OCI-LY1 (cell line): ENCODE measurements around the gene COL19A1.

ENCODE experiments used
- H2AFZ ChIP-seq: fragments of 200-600 bp; sonication (generic), shearing (Covaris generic); 2 replicates; pipeline ENCODE4 v1.6.0; 2014; ENCODE audit warnings: antibody characterized with exemption, mild to moderate bottlenecking, low read length
- H3F3A ChIP-seq: fragments of 200-600 bp; sonication (generic), shearing (Covaris generic); 2 replicates; pipeline ENCODE4 v1.6.0; 2014; ENCODE audit warnings: mild to moderate bottlenecking, antibody characterized with exemption, low read length, moderate library complexity; ENCODE audit not compliant: insufficient read depth
- H3K27ac ChIP-seq: fragments of 200-600 bp; sonication (generic); 2 replicates; pipeline ENCODE4 v1.5.1; 2014; ENCODE audit warnings: low read length, mixed run types, mild to moderate bottlenecking, low read depth; ENCODE audit not compliant: poor library complexity, severe bottlenecking
- H3K27me3 ChIP-seq: fragments of 200-600 bp; sonication (generic); 2 replicates; pipeline ENCODE4 v1.6.0; 2014; ENCODE audit warnings: antibody characterized with exemption, mild to moderate bottlenecking, low read length, moderate library complexity; ENCODE audit not compliant: insufficient read depth
- H3K36me3 ChIP-seq: fragments of 200-600 bp; sonication (generic); 2 replicates; pipeline ENCODE4 v1.6.1; 2014; ENCODE audit warnings: mild to moderate bottlenecking, antibody characterized with exemption, low read length, moderate library complexity, mixed read lengths; ENCODE audit not compliant: insufficient read depth
- H3K4me1 ChIP-seq: fragments of 200-600 bp; sonication (generic); 2 replicates; pipeline ENCODE4 v1.5.1; 2014; ENCODE audit warnings: mild to moderate bottlenecking, low read length, moderate library complexity; ENCODE audit not compliant: insufficient read depth, severe bottlenecking
- H3K4me2 ChIP-seq: fragments of 200-600 bp; sonication (generic), shearing (Covaris generic); 2 replicates; pipeline ENCODE4 v1.6.1; 2014; ENCODE audit warnings: low read length
- H3K4me3 ChIP-seq: fragments of 200-600 bp; sonication (generic); 2 replicates; pipeline ENCODE4 v1.5.1; 2014; ENCODE audit warnings: low read length, low read depth, mild to moderate bottlenecking, mixed read lengths; ENCODE audit not compliant: poor library complexity, severe bottlenecking
- H3K79me2 ChIP-seq: fragments of 200-600 bp; shearing (Covaris generic); 2 replicates; pipeline ENCODE4 v1.6.1; 2016; ENCODE audit warnings: mixed run types, low read length, mixed read lengths; ENCODE audit not compliant: insufficient read depth
- H3K9ac ChIP-seq: fragments of 200-600 bp; sonication (generic), shearing (Covaris generic); 2 replicates; pipeline ENCODE4 v1.6.1; 2014; ENCODE audit warnings: mild to moderate bottlenecking, low read length, mixed read lengths
- H3K9me2 ChIP-seq: fragments of 200-600 bp; sonication (generic), shearing (Covaris generic); 2 replicates; pipeline ENCODE4 v1.6.1; 2014; ENCODE audit warnings: low read depth, mild to moderate bottlenecking, low read length, mixed read lengths
- H3K9me3 ChIP-seq: fragments of 200-600 bp; shearing (Covaris generic); 2 replicates; pipeline ENCODE4 v1.6.1; 2014; ENCODE audit warnings: low read length, mixed read lengths
- H4K20me1 ChIP-seq: fragments of 200-600 bp; sonication (generic), shearing (Covaris generic); 2 replicates; pipeline ENCODE4 v1.6.0; 2016; ENCODE audit warnings: mild to moderate bottlenecking, low read length; ENCODE audit not compliant: insufficient read depth
- EZH2 ChIP-seq: fragments of 200-600 bp; sonication (generic), shearing (Covaris generic); IDR thresholded peaks from 2 replicates; pipeline ENCODE4 v1.8.0; 2017; ENCODE audit warnings: borderline replicate concordance, mixed run types, mild to moderate bottlenecking, antibody characterized with exemption, low read length, moderate library complexity, mixed read lengths
- TF ChIP-seq, protein P1 (sequence below): fragments of 200-600 bp; sonication (generic), shearing (Covaris generic); IDR thresholded peaks from 2 replicates; pipeline ENCODE4 v1.5.1; 2017; ENCODE audit warnings: mild to moderate bottlenecking, antibody characterized with exemption, low read length, moderate library complexity, mixed read lengths

Gene COL19A1

DNA sequence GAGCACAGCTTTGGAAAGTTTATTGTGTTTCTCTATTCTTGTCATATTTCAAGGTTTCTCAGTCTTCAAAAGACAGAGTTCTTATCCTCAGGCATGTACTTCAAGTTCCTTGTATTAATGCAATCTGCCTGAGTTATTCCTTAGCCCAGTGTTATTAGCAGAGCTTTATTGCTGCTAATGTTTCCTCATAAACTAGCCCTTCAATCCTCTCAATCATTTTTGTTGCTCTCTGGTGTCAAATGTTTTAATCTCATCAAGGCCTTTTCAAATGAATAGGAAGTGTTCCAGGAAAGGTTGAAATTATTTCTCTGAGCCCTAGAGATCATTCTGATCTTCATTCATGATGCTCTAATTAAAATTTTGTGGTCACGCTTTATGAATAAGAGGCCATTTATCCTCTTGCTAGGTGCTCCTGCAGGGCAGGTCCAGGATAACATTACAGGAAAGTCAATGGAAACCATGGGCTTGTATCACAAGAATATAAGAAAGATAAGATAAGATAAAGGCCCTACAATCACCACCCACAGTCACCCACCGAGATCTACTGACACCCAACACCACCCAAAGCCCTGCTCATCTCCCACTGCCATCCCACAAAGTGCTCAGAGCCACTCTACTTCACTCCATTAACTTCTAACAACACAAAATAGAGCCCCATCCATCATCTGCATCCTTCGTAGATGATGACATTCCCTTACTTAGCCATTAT, 310.6 kb downstream of the COL19A1 start:
- Histone ChIP-seq H3K36me3 (no peaks in the 10 kb centered on the region), H3K79me2 (no peaks in the 10 kb centered on the region), H3K27ac (no peak overlapping the region), H3K9me3 (no peaks in the 10 kb centered on the region), H4K20me1 (no peaks in the 10 kb centered on the region; the same call in 1 of the 2 replicates), H3F3A (no peaks in the 10 kb centered on the region), H3K4me1 (no peaks in the 10 kb centered on the region), H3K9ac (no peak overlapping the region), H3K4me2 (no peak overlapping the region), H2AFZ (no peak overlapping the region), H3K27me3 (no peaks in the 10 kb centered on the region), H3K4me3 (no peak overlapping the region), H3K9me2 (no peaks in the 10 kb centered on the region)
- no peak for TF ChIP-seq EZH2
- TF ChIP-seq, protein P1, sequence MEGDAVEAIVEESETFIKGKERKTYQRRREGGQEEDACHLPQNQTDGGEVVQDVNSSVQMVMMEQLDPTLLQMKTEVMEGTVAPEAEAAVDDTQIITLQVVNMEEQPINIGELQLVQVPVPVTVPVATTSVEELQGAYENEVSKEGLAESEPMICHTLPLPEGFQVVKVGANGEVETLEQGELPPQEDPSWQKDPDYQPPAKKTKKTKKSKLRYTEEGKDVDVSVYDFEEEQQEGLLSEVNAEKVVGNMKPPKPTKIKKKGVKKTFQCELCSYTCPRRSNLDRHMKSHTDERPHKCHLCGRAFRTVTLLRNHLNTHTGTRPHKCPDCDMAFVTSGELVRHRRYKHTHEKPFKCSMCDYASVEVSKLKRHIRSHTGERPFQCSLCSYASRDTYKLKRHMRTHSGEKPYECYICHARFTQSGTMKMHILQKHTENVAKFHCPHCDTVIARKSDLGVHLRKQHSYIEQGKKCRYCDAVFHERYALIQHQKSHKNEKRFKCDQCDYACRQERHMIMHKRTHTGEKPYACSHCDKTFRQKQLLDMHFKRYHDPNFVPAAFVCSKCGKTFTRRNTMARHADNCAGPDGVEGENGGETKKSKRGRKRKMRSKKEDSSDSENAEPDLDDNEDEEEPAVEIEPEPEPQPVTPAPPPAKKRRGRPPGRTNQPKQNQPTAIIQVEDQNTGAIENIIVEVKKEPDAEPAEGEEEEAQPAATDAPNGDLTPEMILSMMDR = no peak

- Histone ChIP-seq H3K27me3 (no peaks in the 10 kb centered on the region), H3F3A (no peaks in the 10 kb centered on the region), H3K9me3 (no peaks in the 10 kb centered on the region), H3K4me1 (no peaks in the 10 kb centered on the region), H3K4me2 (no peak overlapping the region), H3K36me3 (no peaks in the 10 kb centered on the region), H3K27ac (no peak overlapping the region), H3K9me2 (no peaks in the 10 kb centered on the region), H2AFZ (no peak overlapping the region), H3K79me2 (no peaks in the 10 kb centered on the region), H3K9ac (no peak overlapping the region), H4K20me1 (no peaks in the 10 kb centered on the region; the same call in 1 of the 2 replicates), H3K4me3 (no peak overlapping the region)
- TF ChIP-seq, protein P1 = no peak
- TF ChIP-seq EZH2 = no peak
Observed at GRCh38 chr6:70180183-70180900, 314.0 kb downstream of the COL19A1 start.

- Histone ChIP-seq H3K79me2 (no peaks in the 10 kb centered on the region), H2AFZ (no peak overlapping the region), H3K9me3 (no peaks in the 10 kb centered on the region), H3F3A (no peaks in the 10 kb centered on the region), H3K4me2 (no peak overlapping the region), H3K4me1 (no peaks in the 10 kb centered on the region), H3K9ac (no peak overlapping the region), H3K4me3 (no peak overlapping the region), H4K20me1 (no peaks in the 10 kb centered on the region), H3K9me2 (no peaks in the 10 kb centered on the region), H3K36me3 (no peaks in the 10 kb centered on the region), H3K27me3 (no peaks in the 10 kb centered on the region), H3K27ac (no peak overlapping the region)
- TF ChIP-seq, protein P1 = no peak
- no peak for TF ChIP-seq EZH2
Observed at GRCh38 chr6:70180901-70181599, 314.7 kb downstream of the COL19A1 start.
